Activated T-helper 2 cell treated with anti-CD3 and anti-CD28 coated beads, Interferon-gamma antibody, Interleukin-2, Interleukin-4, amounts not matched to agents 10 μg/mL and 5 μg/mL and 100 μg/mL, durations not matched to agents 14 hours and 24 hours and 36 hours (primary cell): Measurements from ENCODE around the gene SLCO1B3. TPM values are rescaled to one million over a fixed set of nuclear protein-coding genes. Genes with fewer than 3 reads are reported as not detected.

ENCODE experiments used
- DNase-seq: peaks from one replicate; pipeline ENCODE4 v3.0.0; 2021; ENCODE audit warnings: low spot score
- H3K27ac Mint-ChIP-seq: one replicate; pipeline ENCODE4 v1.8.0; 2021; ENCODE audit warnings: mixed read lengths
- H3K27me3 Mint-ChIP-seq: one replicate; pipeline ENCODE4 v1.8.0; 2021; ENCODE audit warnings: low read depth, mixed read lengths
- H3K36me3 Mint-ChIP-seq: one replicate; pipeline ENCODE4 v1.8.0; 2021; ENCODE audit warnings: low read depth, mixed read lengths
- H3K4me1 Mint-ChIP-seq: one replicate; pipeline ENCODE4 v1.8.0; 2021; ENCODE audit warnings: low read depth, mixed read lengths
- H3K4me3 Mint-ChIP-seq: one replicate; pipeline ENCODE4 v1.8.0; 2021; ENCODE audit warnings: low read depth, mild to moderate bottlenecking, moderate library complexity, mixed read lengths
- H3K9me3 Mint-ChIP-seq: one replicate; pipeline ENCODE4 v1.8.0; 2021; ENCODE audit warnings: mixed read lengths
- intact Hi-C: fragments of 100-400 bp; cut with micrococcal nuclease; formaldehyde crosslinking; loops from one replicate; pipeline ENCODE4 v1.15.1; 2023
- total RNA-seq: library from RNA; stranded (reverse); gene quantifications from 2 replicates; pipeline ENCODE4 v1.2.3, GENCODE V29; 2022

Gene SLCO1B3
- total RNA-seq, 1 donor from 2014 or later, result not detected

GRCh38 chr12:20815574-20815973, 5.1 kb downstream of the SLCO1B3 start:
- H3K27me3 Mint-ChIP-seq, result no peaks in the 10 kb centered on the region
- peaks cover 28% of the 10 kb centered on the region for H3K9me3 Mint-ChIP-seq
- no peak overlapping the region for H3K27ac Mint-ChIP-seq
- no peak overlapping the region for H3K4me3 Mint-ChIP-seq
- DNase-seq, result no peak
- intact Hi-C loops, result no loop called here
- no peaks in the 10 kb centered on the region for H3K36me3 Mint-ChIP-seq
- H3K4me1 Mint-ChIP-seq, result no peaks in the 10 kb centered on the region

GRCh38 chr12:20822415-20822814, 11.9 kb downstream of the SLCO1B3 start:
- intact Hi-C loops, result no loop called here
- Mint-ChIP-seq H3K27ac (no peak overlapping the region), H3K4me1 (no peaks in the 10 kb centered on the region), H3K9me3 (peaks cover 34% of the 10 kb centered on the region), H3K27me3 (no peaks in the 10 kb centered on the region), H3K4me3 (no peak overlapping the region), H3K36me3 (no peaks in the 10 kb centered on the region)
- DNase-seq, result no peak

DNA sequence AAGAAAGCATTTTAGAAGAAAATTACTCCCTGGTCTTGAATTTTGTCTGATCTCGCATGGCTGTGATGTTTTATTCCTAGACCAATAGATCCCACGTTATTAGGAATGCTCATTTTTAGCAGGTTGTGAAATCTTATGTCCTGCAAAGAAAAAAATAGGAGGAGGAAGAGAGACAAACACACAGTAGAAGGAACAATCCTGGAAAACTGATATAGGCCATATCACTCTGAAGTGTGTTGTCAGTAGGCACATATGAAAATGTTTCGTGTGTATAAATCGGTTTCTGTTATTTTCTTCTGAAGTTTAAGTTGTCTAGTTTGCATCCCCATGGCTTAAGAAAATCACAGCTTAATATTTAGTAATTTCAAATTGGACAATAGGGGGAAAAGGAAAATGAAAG, 12.4 kb downstream of the SLCO1B3 start:
- no peak overlapping the region for H3K27ac Mint-ChIP-seq
- H3K27me3 Mint-ChIP-seq, result no peaks in the 10 kb centered on the region
- intact Hi-C loops, result no loop called here
- peaks cover 31% of the 10 kb centered on the region for H3K9me3 Mint-ChIP-seq
- no peaks in the 10 kb centered on the region for H3K36me3 Mint-ChIP-seq
- H3K4me1 Mint-ChIP-seq, result no peaks in the 10 kb centered on the region
- H3K4me3 Mint-ChIP-seq, result no peak overlapping the region
- DNase-seq, result no peak

DNA sequence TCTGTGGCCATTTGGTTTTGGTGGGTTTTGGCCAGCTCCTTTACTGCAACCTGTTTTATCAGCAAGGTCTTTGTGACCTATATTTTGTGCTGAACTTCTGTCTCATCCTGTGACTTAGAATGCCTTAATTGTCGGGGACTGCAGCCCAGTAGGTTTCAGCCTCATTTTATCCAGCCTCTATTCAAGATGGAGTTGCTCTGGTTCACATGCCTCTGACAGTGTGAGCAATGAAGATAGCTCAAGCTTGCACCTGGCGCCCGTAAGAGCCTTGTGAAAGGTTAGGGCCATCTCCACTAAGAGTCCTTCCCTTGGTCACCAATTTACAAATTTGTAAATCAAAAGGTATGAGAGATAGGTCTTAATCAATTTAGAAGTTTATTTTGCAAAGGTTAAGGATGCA, 19.4 kb downstream of the SLCO1B3 start:
- H3K9me3 Mint-ChIP-seq, result peaks cover 3% of the 10 kb centered on the region
- H3K27me3 Mint-ChIP-seq, result no peaks in the 10 kb centered on the region
- no peak overlapping the region for H3K4me3 Mint-ChIP-seq
- no peaks in the 10 kb centered on the region for H3K4me1 Mint-ChIP-seq
- no peak for DNase-seq
- no peak overlapping the region for H3K27ac Mint-ChIP-seq
- intact Hi-C loops, result no loop called here
- H3K36me3 Mint-ChIP-seq, result no peaks in the 10 kb centered on the region

- Mint-ChIP-seq H3K4me3 (no peak overlapping the region), H3K4me1 (no peaks in the 10 kb centered on the region), H3K36me3 (no peaks in the 10 kb centered on the region), H3K9me3 (peaks cover 3% of the 10 kb centered on the region), H3K27me3 (no peaks in the 10 kb centered on the region), H3K27ac (no peak overlapping the region)
- no peak for DNase-seq
- intact Hi-C loops, result no loop called here
Observed at GRCh38 chr12:20830456-20830855, 20.0 kb downstream of the SLCO1B3 start.

- DNase-seq, result no peak
- Mint-ChIP-seq H3K9me3 (peaks cover 3% of the 10 kb centered on the region), H3K4me3 (no peak overlapping the region), H3K4me1 (no peaks in the 10 kb centered on the region), H3K36me3 (no peaks in the 10 kb centered on the region), H3K27ac (no peak overlapping the region), H3K27me3 (no peaks in the 10 kb centered on the region)
- intact Hi-C loops, result no loop called here
Observed at GRCh38 chr12:20832911-20833310, 22.4 kb downstream of the SLCO1B3 start.

DNA sequence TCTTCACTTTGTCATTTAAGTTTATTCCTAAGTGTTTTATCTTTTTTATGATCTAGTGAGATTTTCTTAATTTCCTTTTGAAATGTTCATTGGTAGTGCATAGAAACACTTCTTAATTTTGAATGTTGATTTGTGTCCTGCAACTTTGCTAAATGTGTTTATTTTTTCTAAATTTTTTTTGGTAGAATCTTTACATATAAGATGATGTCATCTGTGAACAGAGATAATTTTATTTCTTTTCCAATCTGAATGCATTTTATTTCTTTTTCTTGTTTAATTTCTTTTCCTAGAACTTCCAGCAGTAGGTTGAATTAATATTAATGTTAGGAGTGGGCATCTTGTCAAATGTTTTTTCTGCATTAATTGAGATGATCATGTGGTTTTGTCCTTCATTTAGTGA, 42.1 kb downstream of the SLCO1B3 start:
- Mint-ChIP-seq H3K9me3 (peaks cover 29% of the 10 kb centered on the region), H3K4me3 (no peak overlapping the region), H3K4me1 (no peaks in the 10 kb centered on the region), H3K27me3 (no peaks in the 10 kb centered on the region), H3K36me3 (no peaks in the 10 kb centered on the region), H3K27ac (no peak overlapping the region)
- intact Hi-C loops, result no loop called here
- no peak for DNase-seq

DNA sequence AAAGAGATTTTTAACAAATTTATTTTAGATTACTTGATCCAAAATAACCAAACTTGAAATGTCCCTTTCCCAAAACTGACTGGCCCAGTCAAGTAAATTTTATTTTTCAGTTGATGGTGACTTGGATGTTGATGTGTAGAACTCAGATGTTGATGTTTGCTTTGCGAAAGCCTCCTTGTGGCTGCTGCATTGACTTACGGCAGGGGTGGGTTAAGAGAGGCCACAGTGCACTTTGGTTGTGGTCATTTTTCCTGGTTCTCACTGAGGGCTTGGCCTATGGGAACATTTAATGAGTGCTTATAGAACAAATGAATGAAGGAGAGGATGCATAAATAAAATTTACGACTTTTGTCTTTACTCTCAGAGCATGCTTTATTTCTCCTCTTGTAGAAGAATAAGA, 52.6 kb downstream of the SLCO1B3 start:
- H3K9me3 Mint-ChIP-seq, result peaks cover 10% of the 10 kb centered on the region
- H3K4me1 Mint-ChIP-seq, result no peaks in the 10 kb centered on the region
- intact Hi-C loops, result no loop called here
- H3K36me3 Mint-ChIP-seq, result no peaks in the 10 kb centered on the region
- no peaks in the 10 kb centered on the region for H3K27me3 Mint-ChIP-seq
- H3K27ac Mint-ChIP-seq, result no peak overlapping the region
- no peak for DNase-seq
- no peak overlapping the region for H3K4me3 Mint-ChIP-seq

GRCh38 chr12:20865873-20866272, 55.4 kb downstream of the SLCO1B3 start:
- no peak for DNase-seq
- no peak overlapping the region for H3K4me3 Mint-ChIP-seq
- H3K27ac Mint-ChIP-seq, result no peak overlapping the region
- peaks cover 16% of the 10 kb centered on the region for H3K9me3 Mint-ChIP-seq
- H3K36me3 Mint-ChIP-seq, result no peaks in the 10 kb centered on the region
- H3K27me3 Mint-ChIP-seq, result no peaks in the 10 kb centered on the region
- H3K4me1 Mint-ChIP-seq, result no peaks in the 10 kb centered on the region
- intact Hi-C loops, result no loop called here

- no peak for DNase-seq
- Mint-ChIP-seq H3K9me3 (peaks cover 24% of the 10 kb centered on the region), H3K4me1 (no peaks in the 10 kb centered on the region), H3K27ac (no peak overlapping the region), H3K4me3 (no peak overlapping the region), H3K36me3 (no peaks in the 10 kb centered on the region), H3K27me3 (no peaks in the 10 kb centered on the region)
- intact Hi-C loops, result no loop called here
Observed at GRCh38 chr12:20868277-20868676, 57.8 kb downstream of the SLCO1B3 start.

- H3K36me3 Mint-ChIP-seq, result no peaks in the 10 kb centered on the region
- peaks cover 16% of the 10 kb centered on the region for H3K9me3 Mint-ChIP-seq
- no peaks in the 10 kb centered on the region for H3K4me1 Mint-ChIP-seq
- H3K27me3 Mint-ChIP-seq, result no peaks in the 10 kb centered on the region
- no peak for DNase-seq
- H3K4me3 Mint-ChIP-seq, result no peak overlapping the region
- intact Hi-C loops, result no loop called here
- H3K27ac Mint-ChIP-seq, result no peak overlapping the region
Observed at GRCh38 chr12:20883288-20883687, 72.8 kb downstream of the SLCO1B3 start.

DNA sequence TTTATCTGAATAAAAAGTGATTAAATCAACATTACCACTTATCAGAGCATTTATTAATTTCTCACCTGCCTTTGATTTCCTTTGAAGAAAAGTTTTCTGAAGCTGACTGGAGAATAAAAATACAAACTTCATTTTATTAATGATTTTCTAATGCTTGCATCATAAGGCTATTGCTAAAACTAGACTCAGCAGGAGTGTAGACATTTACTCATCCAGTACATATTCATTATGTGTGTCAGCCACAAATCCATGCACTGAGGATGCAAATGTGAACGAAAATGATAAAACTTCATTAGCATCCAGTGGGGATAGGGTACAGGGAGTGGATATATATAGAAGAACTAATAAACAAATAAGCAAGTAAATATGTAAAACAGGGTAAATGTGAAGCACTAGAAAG, 74.6 kb downstream of the SLCO1B3 start:
- no peaks in the 10 kb centered on the region for H3K4me1 Mint-ChIP-seq
- intact Hi-C loops, result no loop called here
- no peaks in the 10 kb centered on the region for H3K36me3 Mint-ChIP-seq
- H3K27ac Mint-ChIP-seq, result no peak overlapping the region
- peaks cover 22% of the 10 kb centered on the region for H3K9me3 Mint-ChIP-seq
- H3K27me3 Mint-ChIP-seq, result no peaks in the 10 kb centered on the region
- no peak for DNase-seq
- no peak overlapping the region for H3K4me3 Mint-ChIP-seq

DNA sequence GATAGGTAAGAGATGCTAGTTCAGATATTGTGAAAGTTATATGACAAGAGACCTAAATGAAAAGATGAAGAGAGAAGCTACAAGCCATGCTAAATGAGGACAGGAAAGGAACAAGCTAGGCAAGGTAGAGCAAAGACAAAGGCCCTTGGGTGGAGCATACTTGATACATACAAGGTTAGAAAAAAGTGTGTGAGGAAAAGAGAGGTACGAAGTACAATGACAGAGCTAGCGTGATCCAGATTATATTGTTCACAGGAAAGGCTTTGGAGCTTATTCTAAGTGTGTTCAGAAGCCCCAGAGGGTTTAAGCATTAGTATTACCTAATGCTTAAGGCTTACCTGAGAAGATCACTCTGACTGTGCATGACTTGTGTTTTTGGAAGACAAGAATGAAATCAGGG, 75.0 kb downstream of the SLCO1B3 start:
- no peaks in the 10 kb centered on the region for H3K4me1 Mint-ChIP-seq
- H3K9me3 Mint-ChIP-seq, result peaks cover 22% of the 10 kb centered on the region
- no peak for DNase-seq
- intact Hi-C loops, result no loop called here
- no peaks in the 10 kb centered on the region for H3K36me3 Mint-ChIP-seq
- H3K27me3 Mint-ChIP-seq, result no peaks in the 10 kb centered on the region
- no peak overlapping the region for H3K27ac Mint-ChIP-seq
- H3K4me3 Mint-ChIP-seq, result no peak overlapping the region

GRCh38 chr12:20917269-20917668, 106.8 kb downstream of the SLCO1B3 start:
- Mint-ChIP-seq H3K27ac (no peak overlapping the region), H3K27me3 (no peaks in the 10 kb centered on the region), H3K4me1 (no peaks in the 10 kb centered on the region), H3K4me3 (no peak overlapping the region), H3K9me3 (peaks cover 25% of the 10 kb centered on the region), H3K36me3 (no peaks in the 10 kb centered on the region)
- no peak for DNase-seq
- intact Hi-C loops, result no loop called here
